Lung (tissue), 12 donors: ENCODE measurements around the gene GTF2H4. TPM values are rescaled to one million over a fixed set of nuclear protein-coding genes. Genes with fewer than 3 reads are reported as not detected.
"Not testable (repeated sequence)": the region's sequence is repeated elsewhere in the genome, so short reads cannot be mapped to it uniquely, and the experiment has no call there.

Experiments used
- ATAC-seq: fragments of 200-7000 bp; cut with Tn5 transposase; one replicate; pipeline ENCODE4 v1.9.1; 2020; ENCODE audit warnings: moderate number of reproducible peaks; ENCODE audit not compliant: insufficient read depth, low FRiP score
- DNase-seq, 3 donors: peaks; one replicate each; pipeline ENCODE4 v3.0.0-alpha.2; 2013 to 2017
- H3K27ac ChIP-seq, 2 donors: one replicate each; pipeline ENCODE4 v1.5.1; 2013; ENCODE audit warnings: mild to moderate bottlenecking in 2 of 2, moderate library complexity in 2 of 2, control low read depth in 1 of 2, inconsistent platforms in 1 of 2, low read depth in 1 of 2, low read length in 1 of 2
- H3K27me3 ChIP-seq, 3 donors: one replicate each; pipeline ENCODE4 v1.5.1; 2013; ENCODE audit warnings: low read length in 2 of 3; ENCODE audit not compliant: control insufficient read depth in 3 of 3, insufficient read depth in 3 of 3
- H3K36me3 ChIP-seq, 4 donors: one replicate each; pipeline ENCODE4 v1.5.1; 2013; ENCODE audit warnings: low read length in 4 of 4, mild to moderate bottlenecking in 1 of 4, moderate library complexity in 1 of 4; ENCODE audit not compliant: control insufficient read depth in 4 of 4, insufficient read depth in 4 of 4
- H3K4me1 ChIP-seq, 5 donors: one replicate each; pipeline ENCODE4 v1.5.1; 2013; ENCODE audit warnings: low read length in 5 of 5, mild to moderate bottlenecking in 2 of 5, moderate library complexity in 1 of 5; ENCODE audit not compliant: control insufficient read depth in 5 of 5, insufficient read depth in 5 of 5
- H3K4me3 ChIP-seq: one replicate; pipeline ENCODE4 v1.5.1; 2013; ENCODE audit warnings: mild to moderate bottlenecking, control low read depth, moderate library complexity
- H3K9ac ChIP-seq, 2 donors: one replicate each; pipeline ENCODE4 v1.5.1; 2013; ENCODE audit warnings: low read length in 2 of 2, control low read depth in 1 of 2; ENCODE audit not compliant: insufficient read depth in 1 of 2
- H3K9me3 ChIP-seq, 4 donors: one replicate each; pipeline ENCODE4 v1.5.1; 2013; ENCODE audit warnings: low read length in 3 of 4, mild to moderate bottlenecking in 1 of 4, moderate library complexity in 1 of 4; ENCODE audit not compliant: control insufficient read depth in 4 of 4, insufficient read depth in 3 of 4
- WGBS, 2 donors: extraction: QIAGEN DNeasy Blood & Tissue Kit; methylation state at CpG; one replicate each; pipeline ENCODE4 v1.1.7; 2013; 5-methylcytosine and 5-hydroxymethylcytosine counted together
- polyA plus RNA-seq, 2 donors: library from polyadenylated mRNA; stranded (reverse); fragments of 200-250 nt; gene quantifications; one replicate each; pipeline ENCODE4 v1.2.1, GENCODE V29; 2013
- total RNA-seq, 2 donors: library from RNA; depleted of rRNA in 1 of 2; stranded (reverse); fragments of >200 nt in 1 of 2; gene quantifications; one replicate each; pipeline ENCODE4 v1.2.1, GENCODE V29; 2014 to 2021
- TF ChIP-seq, protein P1 (sequence below): IDR thresholded peaks from 2 replicates; pipeline ENCODE4 v1.5.1; 2012; ENCODE audit warnings: mild to moderate bottlenecking; ENCODE audit errors: control extremely low read depth, extremely low read depth
- donor health status: control.
- donor health status: control.
- donor health status: Bipolar disorder and iron deficiency.
- donor health status: healthy.
- donor health status: DM: yes; HTN: yes; CAD: no.

GTF2H4 gene
- total and polyA plus RNA-seq, 4 donors: 25.3 to 37.2 (median 31.1) TPM

DNA sequence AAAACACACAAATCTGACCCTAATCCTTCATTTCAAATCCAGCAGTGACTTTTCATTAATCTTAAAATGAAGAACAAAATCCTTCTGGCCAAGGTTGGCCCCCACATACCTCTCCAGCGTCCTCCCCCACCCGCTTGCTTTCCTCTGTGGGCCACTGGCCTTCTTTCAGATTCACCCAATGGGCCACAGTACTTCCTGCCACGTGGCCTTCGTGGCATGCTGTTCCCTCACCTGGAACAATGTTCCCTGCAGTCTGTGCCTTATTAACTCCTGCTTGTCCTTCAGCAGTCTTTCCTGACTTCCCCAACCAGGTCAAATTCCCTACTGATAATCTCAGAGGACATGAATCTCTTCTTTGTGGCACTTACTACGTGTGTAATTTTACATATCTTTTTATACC lies 5.3 kb upstream of the GTF2H4 start:
- Histone ChIP-seq H3K27ac (no peak overlapping the region), H3K27me3 (no peaks in the 10 kb centered on the region), H3K4me1 (no peaks in the 10 kb centered on the region), H3K4me3 (no peak overlapping the region), H3K36me3 (peaks cover 0 to 7% (median 3%) of the 10 kb centered on the region in 4 donors), H3K9ac (no peak overlapping the region), H3K9me3 (no peaks in the 10 kb centered on the region)
- WGBS, 2 donors: 47 to 56% methylated on average over 5 of the region's 5 CpGs
- TF ChIP-seq, protein P1, sequence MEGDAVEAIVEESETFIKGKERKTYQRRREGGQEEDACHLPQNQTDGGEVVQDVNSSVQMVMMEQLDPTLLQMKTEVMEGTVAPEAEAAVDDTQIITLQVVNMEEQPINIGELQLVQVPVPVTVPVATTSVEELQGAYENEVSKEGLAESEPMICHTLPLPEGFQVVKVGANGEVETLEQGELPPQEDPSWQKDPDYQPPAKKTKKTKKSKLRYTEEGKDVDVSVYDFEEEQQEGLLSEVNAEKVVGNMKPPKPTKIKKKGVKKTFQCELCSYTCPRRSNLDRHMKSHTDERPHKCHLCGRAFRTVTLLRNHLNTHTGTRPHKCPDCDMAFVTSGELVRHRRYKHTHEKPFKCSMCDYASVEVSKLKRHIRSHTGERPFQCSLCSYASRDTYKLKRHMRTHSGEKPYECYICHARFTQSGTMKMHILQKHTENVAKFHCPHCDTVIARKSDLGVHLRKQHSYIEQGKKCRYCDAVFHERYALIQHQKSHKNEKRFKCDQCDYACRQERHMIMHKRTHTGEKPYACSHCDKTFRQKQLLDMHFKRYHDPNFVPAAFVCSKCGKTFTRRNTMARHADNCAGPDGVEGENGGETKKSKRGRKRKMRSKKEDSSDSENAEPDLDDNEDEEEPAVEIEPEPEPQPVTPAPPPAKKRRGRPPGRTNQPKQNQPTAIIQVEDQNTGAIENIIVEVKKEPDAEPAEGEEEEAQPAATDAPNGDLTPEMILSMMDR: no peak
- no peak for ATAC-seq
- DNase-seq: no peak

DNA sequence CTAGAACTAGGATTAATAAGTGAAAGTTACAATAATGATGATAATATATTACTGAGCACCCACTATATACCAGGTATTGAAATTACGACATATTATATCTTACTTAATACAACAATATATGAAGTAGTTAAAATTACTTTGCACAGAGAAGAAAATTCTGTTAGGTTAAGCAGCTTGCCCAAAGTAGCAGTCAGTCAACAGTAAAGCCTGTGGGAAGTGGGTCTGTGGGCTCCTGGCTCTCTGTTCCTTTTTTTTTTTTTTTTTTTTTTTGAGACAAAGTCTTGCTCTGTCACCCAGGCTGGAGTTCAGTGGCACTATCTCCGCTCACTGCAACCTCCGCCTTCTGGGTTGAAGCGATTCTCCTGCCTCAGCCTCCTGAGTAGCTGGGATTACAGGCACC lies 4.8 kb upstream of the GTF2H4 start:
- 88 to 98% methylated on average over 4 of the region's 4 CpGs for WGBS, 2 donors
- TF ChIP-seq, protein P1: no peak
- ATAC-seq: no peak

DNA sequence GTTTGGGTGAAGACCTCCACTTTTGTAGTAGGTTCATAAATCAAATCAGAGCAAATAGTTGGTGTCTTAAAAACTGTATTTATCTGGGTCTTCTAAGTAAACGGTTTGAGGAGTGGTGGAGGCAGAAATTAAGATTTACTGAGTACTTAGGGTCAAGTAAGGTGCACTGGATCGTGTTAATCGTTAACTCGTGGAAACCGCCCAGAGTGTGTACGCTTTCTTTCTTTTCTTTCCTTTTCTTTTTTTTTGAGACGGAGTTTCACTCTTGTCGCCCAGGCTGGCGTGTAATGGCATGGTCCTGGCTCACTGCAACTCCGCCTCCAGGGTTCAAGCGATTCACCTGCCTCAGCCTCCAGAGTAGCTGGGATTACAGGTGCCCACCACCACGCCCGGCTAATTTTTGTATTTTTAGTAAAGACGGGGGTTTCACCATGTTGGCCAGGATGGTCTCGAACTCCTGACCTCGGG lies 683 bp upstream of the GTF2H4 start:
- H3K36me3 ChIP-seq: peaks cover 0 to 17% (median 8%) of the 10 kb centered on the region in 4 donors
- peak overlapping the region; percentile 39 for H3K4me3 ChIP-seq
- not testable (repeated sequence) for ATAC-seq, H3K9me3 ChIP-seq, H3K9ac ChIP-seq, H3K27ac ChIP-seq, H3K27me3 ChIP-seq
- WGBS, 2 donors: 40 to 53% methylated on average over 16 of the region's 16 CpGs
- H3K4me1 ChIP-seq: peaks cover 0 to 10% (median 7%) of the 10 kb centered on the region in 5 donors
- peak in 1 of 3 donors; percentile 37 for DNase-seq

More for the DNA sequence above, 4.8 kb upstream of the GTF2H4 start:
- no peak for DNase-seq
- H3K36me3 ChIP-seq: peaks cover 0 to 4% (median under 1%) of the 10 kb centered on the region in 4 donors
- H3K4me1 ChIP-seq: no peaks in the 10 kb centered on the region
- H3K9ac ChIP-seq: no peak overlapping the region
- H3K27ac ChIP-seq: no peak overlapping the region
- no peaks in the 10 kb centered on the region for H3K27me3 ChIP-seq
- H3K9me3 ChIP-seq: no peaks in the 10 kb centered on the region
- H3K4me3 ChIP-seq: no peak overlapping the region

DNA sequence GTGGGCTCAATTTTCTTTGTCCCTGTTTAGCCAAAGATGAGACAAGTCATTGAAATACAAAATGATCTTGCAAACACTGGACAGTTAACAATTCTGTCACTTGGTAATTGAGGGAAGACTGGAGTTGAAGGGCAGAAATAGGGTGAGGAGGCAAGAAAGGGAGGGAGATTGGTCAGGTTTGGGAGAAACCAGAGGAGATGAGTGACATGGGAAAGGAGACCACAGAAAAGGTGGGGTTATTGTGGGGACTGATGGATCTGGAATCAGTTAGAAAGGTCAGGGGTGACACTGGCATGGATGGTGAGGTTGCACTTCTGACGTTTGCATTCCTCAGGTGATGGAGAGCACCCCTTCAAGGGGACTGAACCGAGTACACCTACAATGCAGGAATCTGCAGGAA lies 693 bp downstream of the GTF2H4 start:
- TF ChIP-seq, protein P1: no peak
- Histone ChIP-seq H3K27me3 (no peaks in the 10 kb centered on the region), H3K9ac (peak overlapping the region in 1 of 2 donors; percentile 89), H3K4me1 (peaks cover 0 to 16% (median 7%) of the 10 kb centered on the region in 5 donors), H3K4me3 (peak overlapping the region; percentile 43), H3K27ac (no peak overlapping the region), H3K9me3 (no peaks in the 10 kb centered on the region), H3K36me3 (peaks cover 0 to 17% (median 8%) of the 10 kb centered on the region in 4 donors)
- WGBS, 2 donors: 25 to 33% methylated on average over 2 of the region's 2 CpGs
- DNase-seq (no peak), ATAC-seq (no peak)

DNA sequence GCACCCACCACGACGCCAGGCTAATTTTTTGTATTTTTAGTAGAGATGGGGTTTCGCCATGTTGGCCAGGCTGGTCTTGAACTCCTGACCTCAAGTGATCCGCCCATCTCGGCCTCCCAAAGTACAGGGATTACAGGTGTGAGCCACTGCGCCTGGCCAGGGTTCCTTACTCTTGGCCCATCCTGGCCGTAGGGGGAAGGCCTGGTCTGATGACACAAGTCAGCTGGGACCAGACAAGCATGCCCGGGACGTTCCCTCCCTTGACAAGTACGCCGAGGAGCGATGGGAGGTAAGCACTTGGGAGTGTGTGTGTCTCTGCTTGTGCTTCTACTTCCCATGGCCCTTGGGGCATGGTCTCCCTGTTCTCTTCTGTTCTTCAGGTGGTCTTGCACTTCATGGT lies 2.5 kb downstream of the GTF2H4 start:
- not testable (repeated sequence) for H3K9ac ChIP-seq, H3K27me3 ChIP-seq, DNase-seq, H3K4me3 ChIP-seq, H3K9me3 ChIP-seq, ATAC-seq, H3K27ac ChIP-seq
- peaks cover 0 to 17% (median 8%) of the 10 kb centered on the region in 4 donors for H3K36me3 ChIP-seq
- H3K4me1 ChIP-seq: peaks cover 0 to 26% (median 16%) of the 10 kb centered on the region in 5 donors
- 95% methylated on average over 12 of the region's 12 CpGs for WGBS, 2 donors
